Erythroblast (primary cell): ENCODE measurements around the gene FRYL.

ENCODE experiments used
- GATA1 ChIP-seq: IDR thresholded peaks from 2 replicates; pipeline ENCODE4 v1.6.1; 2011; ENCODE audit warnings: low read depth, mild to moderate bottlenecking, control low read depth, low read length, moderate library complexity
- POLR2A ChIP-seq: IDR thresholded peaks from 2 replicates; pipeline ENCODE4 v1.6.1; 2011; ENCODE audit warnings: mild to moderate bottlenecking, low read length

- no peak for TF ChIP-seq POLR2A
- no peak for TF ChIP-seq GATA1
Observed at GRCh38 chr4:48753159-48753558, 26.9 kb downstream of the FRYL start.
